HG02852 (cell line): ENCODE results near the gene ZC3H7A.
"Not testable (repeated sequence)": the region's sequence is repeated elsewhere in the genome, so short reads cannot be mapped to it uniquely, and the experiment has no call there.

ENCODE experiments used
- ATAC-seq: cut with Tn5 transposase; IDR thresholded peaks from one replicate; pipeline ENCODE4 v1.9.1; 2021; ENCODE audit warnings: mild to moderate bottlenecking, moderate library complexity; ENCODE audit not compliant: unreplicated experiment

ZC3H7A gene

GRCh38 chr16:11801481-11802021 lies 4.5 kb upstream of the ZC3H7A start:
- no peak for ATAC-seq

GRCh38 chr16:11800382-11800718 lies 3.3 kb upstream of the ZC3H7A start:
- no peak for ATAC-seq

GRCh38 chr16:11799509-11800381 lies 2.7 kb upstream of the ZC3H7A start:
- no peak for ATAC-seq

- no peak for ATAC-seq
Observed at GRCh38 chr16:11799017-11799381, 1.9 kb upstream of the ZC3H7A start.

GRCh38 chr16:11797957-11798299 lies 870 bp upstream of the ZC3H7A start:
- no peak for ATAC-seq

- ATAC-seq: peak; percentile 11
Observed at GRCh38 chr16:11796227-11797165, 562 bp downstream of the ZC3H7A start.

GRCh38 chr16:11795887-11796226 lies 1.2 kb downstream of the ZC3H7A start:
- ATAC-seq: no peak

GRCh38 chr16:11794996-11795886 lies 1.8 kb downstream of the ZC3H7A start:
- no peak for ATAC-seq

GRCh38 chr16:11794447-11794846 lies 2.6 kb downstream of the ZC3H7A start:
- ATAC-seq: no peak

GRCh38 chr16:11793840-11794239 lies 3.2 kb downstream of the ZC3H7A start:
- no peak for ATAC-seq

- ATAC-seq: no peak
Observed at GRCh38 chr16:11792410-11793241, 4.4 kb downstream of the ZC3H7A start.

- no peak for ATAC-seq
Observed at GRCh38 chr16:11791144-11791828, 5.8 kb downstream of the ZC3H7A start.

- no peak for ATAC-seq
Observed at GRCh38 chr16:11788914-11789313, 8.1 kb downstream of the ZC3H7A start.

- not testable (repeated sequence) for ATAC-seq
Observed at GRCh38 chr16:11784980-11785599, 12.0 kb downstream of the ZC3H7A start.

- ATAC-seq: not testable (repeated sequence)
Observed at GRCh38 chr16:11784381-11784780, 12.7 kb downstream of the ZC3H7A start.

GRCh38 chr16:11784038-11784369 lies 13.1 kb downstream of the ZC3H7A start:
- ATAC-seq: no peak

GRCh38 chr16:11783319-11784037 lies 13.6 kb downstream of the ZC3H7A start:
- ATAC-seq: peak; percentile 61

- ATAC-seq: no peak
Observed at GRCh38 chr16:11781773-11782172, 15.3 kb downstream of the ZC3H7A start.
